HFF-Myc (cell line): ENCODE data around the gene CELSR3.

Source experiments
- DNase-seq: peaks from one replicate; pipeline ENCODE4 v3.0.0-alpha.2; 2011; ENCODE audit warnings: low read depth; ENCODE audit errors: extremely low read depth
- H3K4me3 ChIP-seq: replicated peaks from 2 replicates; pipeline ENCODE4 v1.5.1; 2011; ENCODE audit warnings: low read depth, mild to moderate bottlenecking, control low read depth, low read length
- TF ChIP-seq, protein P1 (sequence below): IDR thresholded peaks from 2 replicates; pipeline ENCODE4 v1.5.1; 2012; ENCODE audit warnings: mild to moderate bottlenecking, low read depth, low read length, control low read depth; ENCODE audit errors: missing control alignments

Gene CELSR3

DNA sequence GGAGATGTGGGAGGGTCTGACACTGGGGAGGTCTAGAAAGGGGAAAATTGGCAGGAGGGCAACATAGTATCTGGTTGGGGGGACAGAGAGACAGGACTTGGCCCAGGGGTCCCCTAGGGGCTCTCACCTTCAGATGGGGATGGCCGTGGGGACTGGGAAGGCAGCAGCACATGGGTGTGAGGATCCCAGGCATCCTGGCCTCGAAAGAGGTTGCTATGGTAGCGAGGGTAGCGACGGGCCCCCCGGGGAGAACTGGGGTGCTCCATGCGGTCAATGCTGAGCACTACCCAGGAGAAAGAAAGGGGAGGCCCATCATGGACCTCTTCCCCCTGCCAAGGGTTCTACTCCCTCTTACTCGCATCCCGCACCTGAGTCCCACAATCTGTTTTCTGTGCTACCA, 15.0 kb downstream of the CELSR3 start:
- TF ChIP-seq, protein P1, sequence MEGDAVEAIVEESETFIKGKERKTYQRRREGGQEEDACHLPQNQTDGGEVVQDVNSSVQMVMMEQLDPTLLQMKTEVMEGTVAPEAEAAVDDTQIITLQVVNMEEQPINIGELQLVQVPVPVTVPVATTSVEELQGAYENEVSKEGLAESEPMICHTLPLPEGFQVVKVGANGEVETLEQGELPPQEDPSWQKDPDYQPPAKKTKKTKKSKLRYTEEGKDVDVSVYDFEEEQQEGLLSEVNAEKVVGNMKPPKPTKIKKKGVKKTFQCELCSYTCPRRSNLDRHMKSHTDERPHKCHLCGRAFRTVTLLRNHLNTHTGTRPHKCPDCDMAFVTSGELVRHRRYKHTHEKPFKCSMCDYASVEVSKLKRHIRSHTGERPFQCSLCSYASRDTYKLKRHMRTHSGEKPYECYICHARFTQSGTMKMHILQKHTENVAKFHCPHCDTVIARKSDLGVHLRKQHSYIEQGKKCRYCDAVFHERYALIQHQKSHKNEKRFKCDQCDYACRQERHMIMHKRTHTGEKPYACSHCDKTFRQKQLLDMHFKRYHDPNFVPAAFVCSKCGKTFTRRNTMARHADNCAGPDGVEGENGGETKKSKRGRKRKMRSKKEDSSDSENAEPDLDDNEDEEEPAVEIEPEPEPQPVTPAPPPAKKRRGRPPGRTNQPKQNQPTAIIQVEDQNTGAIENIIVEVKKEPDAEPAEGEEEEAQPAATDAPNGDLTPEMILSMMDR, result no peak
- no peak overlapping the region for H3K4me3 ChIP-seq
- DNase-seq, result no peak

DNA sequence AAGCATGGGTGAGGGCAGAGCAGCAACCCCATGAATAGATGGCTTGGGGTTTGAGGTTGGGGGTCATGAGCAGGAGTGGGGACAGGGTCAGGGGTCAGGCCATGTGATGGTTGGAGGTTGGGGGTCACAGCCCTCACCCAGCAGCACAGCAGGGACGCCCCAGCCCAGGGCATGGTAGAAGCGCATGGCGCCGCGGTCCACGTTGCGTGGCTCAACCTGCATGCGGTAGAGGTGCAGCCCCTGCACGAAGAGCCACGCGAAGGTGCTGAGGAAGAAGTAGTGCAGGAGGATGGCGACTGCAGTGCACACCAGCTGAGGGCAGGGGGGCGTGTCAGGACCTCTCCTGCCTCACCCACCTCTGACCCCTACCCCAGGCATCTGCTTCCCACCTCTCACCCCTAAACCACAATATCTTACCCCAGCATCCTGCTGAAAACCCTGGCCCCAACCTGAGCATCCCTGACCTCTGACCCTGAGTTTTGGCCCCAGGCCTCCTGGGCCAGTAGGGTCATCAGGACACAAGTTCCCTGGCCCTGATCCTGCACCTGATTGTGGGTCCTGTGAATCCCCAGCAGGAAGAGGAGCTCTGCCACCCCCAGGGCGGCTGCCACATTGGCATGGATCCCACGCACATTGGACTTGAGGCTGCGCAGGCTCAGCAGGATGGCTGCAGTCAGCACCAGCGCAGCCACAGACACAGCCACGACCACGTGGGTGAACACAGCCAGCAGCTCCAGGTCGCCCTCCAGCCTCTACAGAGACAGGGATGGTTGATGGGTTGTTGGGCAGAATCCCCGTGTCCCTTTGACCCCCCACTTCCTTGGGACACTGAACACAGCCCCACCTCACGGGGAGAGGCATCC, 17.6 kb downstream of the CELSR3 start:
- no peak overlapping the region for H3K4me3 ChIP-seq
- TF ChIP-seq, protein P1, result no peak
- DNase-seq, result no peak

DNA sequence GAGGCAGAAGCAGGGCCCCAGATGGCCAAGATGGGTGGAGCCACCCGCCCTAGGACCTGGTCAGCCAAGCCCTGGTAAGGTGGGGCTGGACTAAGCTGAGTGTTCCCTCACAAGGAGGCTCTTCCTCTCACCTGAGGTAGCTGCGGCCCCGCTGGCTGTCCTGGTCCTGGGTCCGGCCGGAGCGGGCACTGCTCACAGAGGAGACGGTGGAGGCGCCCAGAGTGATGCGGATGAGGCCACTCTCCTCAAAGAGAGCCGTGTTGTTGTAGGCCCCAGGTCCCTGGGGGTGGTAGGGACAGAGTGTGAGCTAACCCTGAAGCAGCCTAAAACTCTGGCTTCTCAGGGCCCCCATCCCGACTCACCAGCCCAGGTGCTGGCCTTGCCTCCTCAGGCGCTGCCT, 20.1 kb downstream of the CELSR3 start:
- H3K4me3 ChIP-seq, result no peak overlapping the region
- no peak for DNase-seq
- TF ChIP-seq, protein P1, result no peak

DNA sequence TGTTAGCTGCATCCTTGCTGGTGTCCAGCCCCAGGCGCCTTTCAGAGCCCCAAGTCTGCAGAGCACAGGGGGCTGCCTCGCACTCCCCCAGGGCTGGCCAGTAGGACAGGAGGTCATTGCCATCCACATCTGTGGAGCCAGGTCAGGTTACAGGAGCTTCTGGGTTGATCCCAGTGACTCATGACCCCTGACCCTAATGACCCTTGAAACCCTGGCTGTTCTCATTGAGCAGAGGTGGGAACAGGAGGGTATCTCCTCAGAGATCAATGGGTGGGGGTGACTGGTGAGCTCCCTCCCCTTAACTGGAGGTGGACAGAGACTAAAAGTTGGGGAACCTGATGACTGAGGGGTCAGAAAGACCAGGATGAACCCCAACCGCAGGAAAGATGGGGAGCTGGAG, 21.3 kb downstream of the CELSR3 start:
- no peak for DNase-seq
- TF ChIP-seq, protein P1, result no peak
- H3K4me3 ChIP-seq, result no peak overlapping the region

DNA sequence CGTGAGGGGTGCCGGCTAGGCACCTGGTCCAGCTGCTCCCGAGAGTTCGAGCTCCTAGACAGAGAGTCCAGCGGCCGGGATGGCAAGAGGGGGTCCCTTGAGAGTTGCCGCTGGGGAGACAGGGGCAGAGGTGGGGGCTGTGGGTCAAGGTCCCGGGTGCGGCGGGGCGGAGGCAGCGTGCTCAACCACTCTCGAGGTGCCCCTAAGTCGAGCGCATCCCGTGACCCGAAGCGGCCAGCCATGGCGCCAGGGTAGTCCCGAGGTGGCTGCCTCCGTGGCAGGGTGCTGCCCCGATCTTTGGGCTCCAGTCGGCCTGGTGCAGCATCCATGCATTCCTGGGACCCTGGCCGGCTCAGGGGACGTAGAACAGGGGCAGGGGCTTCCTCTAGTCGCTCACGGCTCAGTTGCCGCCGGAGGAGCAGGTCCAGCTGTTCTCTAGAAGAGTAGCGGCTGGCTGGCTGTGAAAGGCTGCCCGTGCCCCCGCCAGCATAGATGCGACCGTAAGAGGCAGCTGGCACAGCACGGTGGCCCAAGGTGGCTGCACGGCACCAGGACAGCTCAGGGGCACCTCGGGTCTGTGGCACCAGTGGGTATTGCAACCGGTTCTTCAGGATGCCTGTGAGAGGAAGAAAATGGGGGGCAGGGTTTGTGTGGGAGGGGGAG, 22.6 kb downstream of the CELSR3 start:
- DNase-seq, result no peak
- TF ChIP-seq, protein P1, result no peak
- no peak overlapping the region for H3K4me3 ChIP-seq

DNA sequence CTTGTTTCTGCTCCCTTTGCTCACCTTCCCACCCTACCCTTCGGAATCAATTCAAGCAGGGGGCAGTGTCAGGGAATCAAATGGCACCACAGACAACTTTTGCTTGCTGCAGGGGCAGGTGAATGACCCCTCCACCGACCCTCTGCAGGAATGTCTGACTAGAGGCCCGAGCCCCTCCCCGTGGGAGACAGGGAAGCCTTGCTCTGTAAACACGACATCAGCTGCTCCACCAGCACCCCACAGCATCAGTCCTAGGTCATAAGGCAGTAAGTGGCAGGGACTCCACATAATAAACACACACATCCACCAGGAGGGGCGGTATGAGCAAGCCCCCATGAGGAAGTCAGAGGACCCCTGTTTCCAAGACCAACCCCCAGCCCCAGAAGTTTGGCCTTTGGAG, 25.4 kb downstream of the CELSR3 start:
- TF ChIP-seq, protein P1, result no peak
- H3K4me3 ChIP-seq, result no peak overlapping the region

More for the DNA sequence above, 25.4 kb downstream of the CELSR3 start:
- DNase-seq, result no peak
